Trophoblast cell (in vitro differentiated cells and primary cell): Measurements from ENCODE around the gene AOC2.

ENCODE experiments used
- DNase-seq, 2 donors: peaks; one replicate each; pipeline ENCODE4 v3.0.0-alpha.2; 2016
- H2AFZ ChIP-seq: 2 replicates; pipeline ENCODE4 v1.6.1; 2013; ENCODE audit warnings: low read length, moderate library complexity, mild to moderate bottlenecking; ENCODE audit not compliant: insufficient read depth, poor library complexity
- H2AK5ac ChIP-seq: 2 replicates; pipeline ENCODE4 v1.6.1; 2013; ENCODE audit warnings: mild to moderate bottlenecking, low read length
- H2BK120ac ChIP-seq: 2 replicates; pipeline ENCODE4 v1.6.1; 2013; ENCODE audit warnings: low read length, mild to moderate bottlenecking, moderate library complexity; ENCODE audit not compliant: insufficient read depth, poor library complexity
- H2BK12ac ChIP-seq: 2 replicates; pipeline ENCODE4 v1.6.1; 2013; ENCODE audit warnings: mild to moderate bottlenecking, low read length, moderate library complexity
- H2BK5ac ChIP-seq: 2 replicates; pipeline ENCODE4 v1.6.1; 2013; ENCODE audit warnings: low read length, low read depth, moderate library complexity, mild to moderate bottlenecking; ENCODE audit not compliant: poor library complexity
- H3K14ac ChIP-seq: 2 replicates; pipeline ENCODE4 v1.6.1; 2013; ENCODE audit warnings: mild to moderate bottlenecking, low read length
- H3K18ac ChIP-seq: 2 replicates; pipeline ENCODE4 v1.6.1; 2013; ENCODE audit warnings: mild to moderate bottlenecking, low read length
- H3K23ac ChIP-seq: 2 replicates; pipeline ENCODE4 v1.6.1; 2013; ENCODE audit warnings: low read length
- H3K27ac ChIP-seq: 2 replicates; pipeline ENCODE4 v1.5.1; 2013; ENCODE audit warnings: low read depth, mild to moderate bottlenecking, inconsistent platforms, low read length, moderate library complexity
- H3K27me3 ChIP-seq: 2 replicates; pipeline ENCODE4 v1.6.1; 2013; ENCODE audit warnings: inconsistent platforms, mild to moderate bottlenecking, low read length, moderate library complexity; ENCODE audit not compliant: insufficient read depth
- H3K36me3 ChIP-seq, 2 experiments: 1 replicate in 1 of 2; 2 replicates in 1 of 2; pipeline ENCODE4 v1.6.1; 2013; ENCODE audit warnings: low read length in 2 of 2, mild to moderate bottlenecking in 2 of 2, moderate library complexity in 1 of 2; ENCODE audit not compliant: insufficient read depth in 2 of 2, control insufficient read depth in 1 of 2
- H3K4ac ChIP-seq: 2 replicates; pipeline ENCODE4 v1.6.1; 2013; ENCODE audit warnings: low read depth, mild to moderate bottlenecking, low read length, moderate library complexity
- H3K4me1 ChIP-seq, 2 experiments: 1 replicate in 1 of 2; 2 replicates in 1 of 2; pipeline ENCODE4 v1.6.1; 2013; ENCODE audit warnings: low read length in 2 of 2, mild to moderate bottlenecking in 2 of 2, moderate library complexity in 1 of 2; ENCODE audit not compliant: insufficient read depth in 2 of 2, control insufficient read depth in 1 of 2
- H3K4me2 ChIP-seq: 2 replicates; pipeline ENCODE4 v1.6.1; 2013; ENCODE audit warnings: inconsistent platforms, mild to moderate bottlenecking, low read length, moderate library complexity
- H3K4me3 ChIP-seq: 2 replicates; pipeline ENCODE4 v1.5.1; 2013; ENCODE audit warnings: mild to moderate bottlenecking, low read depth, low read length, inconsistent platforms
- H3K79me1 ChIP-seq: one replicate; pipeline ENCODE4 v1.6.1; 2013; ENCODE audit warnings: low read length
- H3K79me2 ChIP-seq: 2 replicates; pipeline ENCODE4 v1.6.1; 2013; ENCODE audit warnings: low read length, mild to moderate bottlenecking; ENCODE audit not compliant: control insufficient read depth, insufficient read depth, poor library complexity
- H3K9ac ChIP-seq: 2 replicates; pipeline ENCODE4 v1.6.1; 2013; ENCODE audit warnings: mild to moderate bottlenecking, low read length
- H3K9me3 ChIP-seq: 2 replicates; pipeline ENCODE4 v1.6.1; 2013; ENCODE audit warnings: low read depth, mild to moderate bottlenecking, control low read depth, inconsistent platforms, low read length; ENCODE audit not compliant: insufficient read depth
- H4K12ac ChIP-seq: 2 replicates; pipeline ENCODE4 v1.6.1; 2013; ENCODE audit warnings: low read depth, mild to moderate bottlenecking, low read length, moderate library complexity
- H4K8ac ChIP-seq: 2 replicates; pipeline ENCODE4 v1.6.1; 2013; ENCODE audit warnings: low read depth, mild to moderate bottlenecking, low read length, moderate library complexity
- H4K91ac ChIP-seq: one replicate; pipeline ENCODE4 v1.6.1; 2013; ENCODE audit warnings: low read depth, mild to moderate bottlenecking, low read length, moderate library complexity
- WGBS: extraction: QIAGEN DNeasy Blood & Tissue Kit; methylation state at CpG from one replicate; pipeline ENCODE4 v1.1.7; 2013; ENCODE audit warnings: missing lambda C conversion rate; ENCODE audit not compliant: insufficient read length, insufficient coverage; ENCODE audit errors: extremely low coverage; 5-methylcytosine and 5-hydroxymethylcytosine counted together

Gene AOC2

GRCh38 chr17:42832934-42833766 is 11.2 kb upstream of the AOC2 start, which contains the start of gene PSME3:
Gene PSME3, plus strand, starts transcription at chr17:42833397. Its CDS starts 235 bp downstream, at chr17:42833632.
- DNase-seq = peak; percentile 91 to 95
- Histone ChIP-seq H2AK5ac (peak within 1 kb of the TSS; percentile 16), H3K36me3 (peaks cover 14 to 30% of the 10 kb centered on the region in 2 experiments)

DNA sequence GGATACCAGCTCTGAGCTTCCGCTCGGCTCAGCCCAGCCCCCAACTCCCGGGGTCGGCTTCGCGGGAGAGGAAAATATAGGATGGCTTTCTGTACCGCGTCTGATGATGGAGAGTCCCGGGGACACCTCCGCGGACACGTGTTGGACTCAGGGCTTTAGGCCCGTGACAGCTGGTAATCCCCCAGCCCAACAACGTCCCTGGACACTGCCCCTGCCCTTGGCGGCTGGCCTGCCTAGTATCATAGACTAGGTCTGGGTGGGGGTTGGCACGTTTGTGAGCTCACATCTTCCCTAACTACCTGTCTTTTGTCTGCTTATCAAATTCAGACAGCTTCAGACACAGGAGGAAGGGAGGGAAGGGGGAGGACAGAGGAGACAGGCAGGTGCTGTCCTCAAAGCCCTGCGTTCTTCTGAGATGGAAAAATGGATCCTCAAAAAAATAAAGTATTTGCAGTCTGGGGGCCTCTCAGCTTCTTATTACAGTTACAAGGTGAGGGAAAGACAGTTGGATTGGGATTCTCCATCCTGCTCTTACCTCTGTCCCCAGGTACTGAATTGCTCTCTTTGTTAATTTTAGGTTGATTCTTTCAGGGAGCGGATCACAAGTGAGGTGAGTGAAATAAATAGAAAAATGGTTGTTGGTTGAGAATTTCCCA is 10.5 kb upstream of the AOC2 start:
- Histone ChIP-seq H2AFZ (peak overlapping the region; percentile 90), H3K9ac (peak overlapping the region; percentile 95)

More at GRCh38 chr17:42832934-42833766, 11.2 kb upstream of the AOC2 start, which contains the start of gene PSME3:
- Histone ChIP-seq H4K8ac (peak within 1 kb of the TSS; percentile 95), H3K27me3 (no peaks in the 10 kb centered on the region), H3K79me2 (peaks cover 8% of the 10 kb centered on the region), H3K4me1 (peaks cover 0 to 3% of the 10 kb centered on the region in 2 experiments), H3K79me1 (peaks cover 10% of the 10 kb centered on the region), H3K23ac (peak within 1 kb of the TSS; percentile 4), H3K18ac (peak within 1 kb of the TSS; percentile 44), H2BK5ac (peak within 1 kb of the TSS; percentile 35), H3K4ac (peak within 1 kb of the TSS; percentile 95), H3K14ac (peak within 1 kb of the TSS; percentile 58), H3K27ac (peak within 1 kb of the TSS; percentile 57), H3K9me3 (no peaks in the 10 kb centered on the region), H3K4me3 (peak within 1 kb of the TSS; percentile 85), H2BK120ac (peak within 1 kb of the TSS; percentile 56), H4K91ac (peak within 1 kb of the TSS; percentile 80), H2AFZ (peak within 1 kb of the TSS; percentile 90), H4K12ac (peak within 1 kb of the TSS; percentile 81), H3K4me2 (peak within 1 kb of the TSS; percentile 83), H2BK12ac (no peak within 1 kb of the TSS), H3K9ac (peak within 1 kb of the TSS; percentile 95)
- no CpG with 5 or more reads among the region's 71 CpGs for WGBS

GRCh38 chr17:42835732-42836131 is 8.6 kb upstream of the AOC2 start:
- H3K4me1 ChIP-seq = peaks cover 0 to 3% of the 10 kb centered on the region in 2 experiments
- no peak overlapping the region for H3K4me2 ChIP-seq
- H2AK5ac ChIP-seq = no peak overlapping the region
- H3K79me2 ChIP-seq = peaks cover 8% of the 10 kb centered on the region
- no peak overlapping the region for H4K8ac ChIP-seq
- H3K23ac ChIP-seq = no peak overlapping the region
- H3K36me3 ChIP-seq = peaks cover 24 to 50% of the 10 kb centered on the region in 2 experiments
- no peak overlapping the region for H2BK12ac ChIP-seq
- no peak overlapping the region for H3K4ac ChIP-seq
- H3K4me3 ChIP-seq = no peak overlapping the region
- H3K9ac ChIP-seq = no peak overlapping the region
- no peak overlapping the region for H3K18ac ChIP-seq
- H4K91ac ChIP-seq = no peak overlapping the region
- no peak overlapping the region for H2AFZ ChIP-seq
- no peak overlapping the region for H3K14ac ChIP-seq
- H4K12ac ChIP-seq = no peak overlapping the region
- WGBS = no CpG with 5 or more reads among the region's 6 CpGs
- no peaks in the 10 kb centered on the region for H3K27me3 ChIP-seq
- peak in 1 of 2 donors; percentile 17 for DNase-seq
- H3K79me1 ChIP-seq = peaks cover 10% of the 10 kb centered on the region
- H2BK120ac ChIP-seq = no peak overlapping the region
- H2BK5ac ChIP-seq = no peak overlapping the region
- H3K27ac ChIP-seq = no peak overlapping the region
- H3K9me3 ChIP-seq = no peaks in the 10 kb centered on the region

More for the DNA sequence above, 10.5 kb upstream of the AOC2 start:
- Histone ChIP-seq H3K79me2 (peaks cover 8% of the 10 kb centered on the region), H3K18ac (peak overlapping the region; percentile 44), H3K27me3 (no peaks in the 10 kb centered on the region), H3K27ac (no peak overlapping the region), H3K4me1 (peaks cover 0 to 3% of the 10 kb centered on the region in 2 experiments), H2BK120ac (peak overlapping the region; percentile 56), H3K4me2 (peak overlapping the region; percentile 83), H3K4me3 (peak overlapping the region; percentile 85), H4K8ac (peak overlapping the region; percentile 95), H2AK5ac (peak overlapping the region; percentile 16), H3K23ac (peak overlapping the region; percentile 4), H4K12ac (peak overlapping the region; percentile 81), H3K9me3 (no peaks in the 10 kb centered on the region), H3K14ac (peak overlapping the region; percentile 48), H3K79me1 (peaks cover 10% of the 10 kb centered on the region), H4K91ac (peak overlapping the region; percentile 71), H2BK5ac (peak overlapping the region; percentile 35), H3K4ac (peak overlapping the region; percentile 95), H3K36me3 (peaks cover 19 to 37% of the 10 kb centered on the region in 2 experiments), H2BK12ac (no peak overlapping the region)
- DNase-seq = peak in 1 of 2 donors; percentile 9
- WGBS = no CpG with 5 or more reads among the region's 18 CpGs

- Histone ChIP-seq H2BK5ac (no peak overlapping the region), H2BK12ac (no peak overlapping the region), H3K4me2 (no peak overlapping the region), H3K27ac (no peak overlapping the region), H3K36me3 (peaks cover 51 to 70% of the 10 kb centered on the region in 2 experiments), H2AFZ (no peak overlapping the region), H3K4ac (no peak overlapping the region), H3K9ac (no peak overlapping the region), H3K4me1 (no peaks in the 10 kb centered on the region), H3K23ac (no peak overlapping the region), H4K12ac (no peak overlapping the region), H2BK120ac (no peak overlapping the region), H3K27me3 (no peaks in the 10 kb centered on the region), H3K9me3 (no peaks in the 10 kb centered on the region), H3K79me1 (no peaks in the 10 kb centered on the region), H4K91ac (no peak overlapping the region), H3K18ac (no peak overlapping the region), H3K14ac (no peak overlapping the region), H3K4me3 (no peak overlapping the region), H4K8ac (no peak overlapping the region), H2AK5ac (no peak overlapping the region), H3K79me2 (no peaks in the 10 kb centered on the region)
- no peak for DNase-seq
- WGBS = no CpG with 5 or more reads among the region's 11 CpGs
Measured at GRCh38 chr17:42841975-42842685, 2.2 kb upstream of the AOC2 start.
